HCEC 1CT (cell line): Measurements from ENCODE around the gene MEA1.
"Not testable (repeated sequence)": the region's sequence is repeated elsewhere in the genome, so short reads cannot be mapped to it uniquely, and the experiment has no call there.

Source experiments
- DNase-seq: peaks from one replicate; pipeline ENCODE4 v3.0.0-alpha.2; 2017

MEA1 gene

GRCh38 chr6:43013843-43014433 lies at the start of gene MEA1, which contains the start of gene KLHDC3:
MEA1 (minus strand) TSS chr6:43013946; CDS start chr6:43013813, 133 bp downstream.
KLHDC3 (plus strand) TSS chr6:43014249; CDS start chr6:43017193, 2,944 bp downstream.
- peak; percentile 99 for DNase-seq

- DNase-seq: no peak
These were observed 49.1 kb upstream of the MEA1 start for GRCh38 chr6:43062818-43063217.

DNA sequence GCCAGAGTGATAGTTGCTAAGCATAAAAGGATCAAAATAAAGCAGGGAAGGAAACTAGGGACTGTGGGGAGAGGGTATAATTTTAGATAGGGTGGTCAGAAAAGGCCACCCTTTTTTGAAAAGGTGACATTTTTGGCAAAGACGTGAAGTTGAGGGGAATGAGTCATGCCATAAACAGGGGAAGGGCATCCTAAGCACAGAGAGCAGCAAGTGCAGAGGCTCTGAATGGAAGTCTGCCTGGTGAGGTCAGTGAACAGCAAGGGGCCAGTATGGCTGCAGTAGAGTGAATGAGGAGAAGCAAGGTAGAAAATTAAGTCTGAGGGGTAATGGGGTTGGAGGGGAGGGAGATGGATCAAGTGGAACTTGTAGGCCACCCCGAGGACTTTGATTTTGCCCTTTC lies 48.1 kb upstream of the MEA1 start:
- DNase-seq: no peak

- no peak for DNase-seq
These were observed 47.2 kb upstream of the MEA1 start for GRCh38 chr6:43060755-43061633.

GRCh38 chr6:43060034-43060754 lies 46.4 kb upstream of the MEA1 start:
- no peak for DNase-seq

DNA sequence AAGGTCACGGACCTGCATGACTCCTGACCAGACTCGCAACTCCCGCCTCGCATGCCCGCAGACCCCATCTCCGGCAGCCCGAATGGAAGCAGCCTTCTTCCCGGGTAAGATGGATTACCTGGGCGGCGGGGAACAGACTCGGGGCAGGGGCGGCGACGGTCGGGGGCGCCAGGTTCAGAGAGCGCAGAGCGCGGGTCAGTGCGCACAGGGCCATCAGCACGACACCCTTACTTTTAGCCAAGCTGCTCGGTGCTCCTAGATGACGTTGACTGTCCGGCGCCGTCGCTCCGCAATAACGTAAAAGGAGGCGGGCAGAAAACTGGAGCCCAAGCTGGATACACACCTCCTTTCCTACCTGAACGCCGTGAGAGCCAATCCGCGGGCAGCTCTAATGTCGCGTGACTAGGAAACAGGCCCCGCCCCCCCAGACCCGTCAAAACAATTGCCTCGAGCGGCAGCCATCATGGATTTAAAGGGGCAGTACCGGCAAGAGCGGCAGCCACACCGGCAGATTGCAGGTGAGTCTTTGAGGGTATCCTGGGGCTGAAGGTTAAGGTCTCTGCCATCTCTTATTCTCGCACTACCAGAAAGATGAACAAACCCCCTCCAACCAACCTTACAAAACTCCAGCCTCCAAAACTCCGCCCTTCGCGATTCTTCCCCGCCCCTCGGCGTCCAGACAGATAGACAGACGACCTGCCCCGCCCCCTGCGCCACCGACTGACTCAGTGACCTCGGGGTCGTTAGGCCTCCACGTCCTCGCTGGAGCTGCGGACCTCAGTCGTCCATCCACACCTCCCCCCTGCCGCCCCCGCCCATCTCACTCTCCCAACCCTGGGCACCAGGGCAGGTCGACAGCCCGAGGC lies 45.7 kb upstream of the MEA1 start, which contains the start of the genes KLC4 and MRPL2:
Gene KLC4, plus strand, starts transcription at position 464 of the 866 bp plus-strand sequence. CDS start 1,705 bp downstream, outside the sequence.
Gene MRPL2, minus strand, starts transcription at position 267 of the 866 bp plus-strand sequence. Its CDS starts 53 bp downstream, at position 214.
- peak; percentile 99 for DNase-seq

GRCh38 chr6:43058531-43058930 lies 44.8 kb upstream of the MEA1 start:
- DNase-seq: no peak

- no peak for DNase-seq
These were observed 42.2 kb upstream of the MEA1 start for GRCh38 chr6:43055966-43056365.

GRCh38 chr6:43054206-43054943 lies 40.6 kb upstream of the MEA1 start:
- no peak for DNase-seq

DNA sequence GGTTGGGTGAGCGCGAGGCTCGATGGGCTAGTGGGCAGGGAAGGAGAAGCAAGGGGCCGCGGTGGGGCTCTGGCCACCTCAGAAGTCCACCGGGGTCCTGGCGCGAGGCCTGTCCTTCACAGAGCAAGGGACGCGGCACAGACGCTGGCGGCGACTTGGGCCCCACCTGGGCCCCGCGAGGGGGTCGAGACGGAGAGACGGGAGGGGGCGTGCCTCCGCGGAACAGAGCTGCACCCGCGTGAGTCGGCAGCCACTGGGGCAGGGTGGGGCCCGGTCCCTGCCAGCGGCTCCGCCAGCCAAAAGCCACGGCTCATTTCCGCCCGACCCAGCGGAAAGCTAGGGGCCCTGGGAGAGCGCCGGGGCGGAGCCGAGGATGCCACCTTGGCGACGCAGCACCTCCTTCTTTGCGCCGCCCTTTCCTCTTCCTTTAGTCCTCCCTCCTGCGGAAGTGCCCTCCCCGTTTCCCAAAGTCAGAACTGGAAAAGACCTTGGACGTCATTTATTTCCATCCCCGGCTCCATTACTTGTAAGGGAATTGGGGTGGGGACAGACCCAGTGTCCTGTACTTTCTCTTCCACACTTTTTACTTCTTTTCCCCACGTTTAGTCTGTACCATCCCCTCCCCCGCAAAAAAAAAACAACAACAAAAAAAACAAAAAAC lies 39.9 kb upstream of the MEA1 start, which contains the start of gene CUL7:
Gene CUL7, minus strand, starts transcription at position 307 of the 661 bp plus-strand sequence. CDS start 1,063 bp downstream, outside the sequence.
- DNase-seq: peak; percentile 96

GRCh38 chr6:43052842-43053544 lies 39.2 kb upstream of the MEA1 start:
- DNase-seq: no peak

DNA sequence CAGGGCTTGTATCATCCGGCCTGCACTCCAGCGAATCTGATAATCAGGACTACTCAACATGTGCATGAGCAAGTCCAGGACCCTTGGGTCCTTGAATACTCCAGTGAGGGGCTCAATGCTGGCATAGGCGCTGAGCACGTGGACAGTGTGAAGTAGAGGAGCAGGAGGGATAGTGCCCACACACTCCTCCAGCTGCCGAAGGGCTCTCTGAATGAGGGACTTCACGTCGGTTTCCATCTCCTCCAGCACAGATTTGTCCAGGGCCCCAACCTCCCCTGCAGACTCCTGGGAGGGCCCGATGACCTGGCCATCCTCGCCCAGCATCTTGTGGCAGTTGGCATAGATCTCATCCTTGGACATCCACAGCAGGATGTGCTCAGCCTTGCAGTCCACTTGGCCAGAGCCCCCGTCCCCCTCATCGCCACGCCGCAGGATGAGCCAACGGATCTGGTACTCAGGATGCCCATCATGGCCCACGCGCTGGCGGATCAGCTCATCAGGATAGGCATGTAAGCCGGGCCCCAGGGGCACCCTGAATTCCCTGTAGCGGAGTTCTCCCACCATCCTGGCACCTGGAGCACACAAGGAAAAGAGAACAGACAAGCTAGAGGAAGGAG lies 38.6 kb upstream of the MEA1 start:
- no peak for DNase-seq

- no peak for DNase-seq
These were observed 37.2 kb upstream of the MEA1 start for GRCh38 chr6:43050981-43051380.

DNA sequence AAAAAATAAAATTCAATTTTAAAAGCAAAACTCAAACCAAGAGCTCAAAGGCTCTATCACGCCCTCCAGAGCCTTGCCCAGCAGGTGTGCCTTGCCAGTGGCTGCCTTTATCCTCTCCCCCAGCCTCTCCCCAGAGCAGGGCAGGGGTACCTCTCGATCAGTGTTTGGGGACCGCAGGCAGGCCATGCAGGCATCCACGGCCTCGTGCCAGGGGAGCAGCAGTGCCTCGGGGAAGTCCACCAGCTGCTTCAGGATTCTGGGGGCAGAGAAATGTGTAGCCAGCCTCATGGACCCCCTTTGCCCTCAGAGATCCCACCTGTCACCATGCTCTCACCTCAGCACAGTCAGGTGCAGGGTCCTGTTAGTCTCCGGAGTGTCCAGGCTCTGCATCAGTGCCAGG lies 34.3 kb upstream of the MEA1 start:
- no peak for DNase-seq

GRCh38 chr6:43045371-43045930 lies 31.7 kb upstream of the MEA1 start:
- DNase-seq: no peak

GRCh38 chr6:43043310-43043709 lies 29.6 kb upstream of the MEA1 start:
- no peak for DNase-seq

- not testable (repeated sequence) for DNase-seq
These were observed 27.7 kb upstream of the MEA1 start for GRCh38 chr6:43041475-43041874.

DNA sequence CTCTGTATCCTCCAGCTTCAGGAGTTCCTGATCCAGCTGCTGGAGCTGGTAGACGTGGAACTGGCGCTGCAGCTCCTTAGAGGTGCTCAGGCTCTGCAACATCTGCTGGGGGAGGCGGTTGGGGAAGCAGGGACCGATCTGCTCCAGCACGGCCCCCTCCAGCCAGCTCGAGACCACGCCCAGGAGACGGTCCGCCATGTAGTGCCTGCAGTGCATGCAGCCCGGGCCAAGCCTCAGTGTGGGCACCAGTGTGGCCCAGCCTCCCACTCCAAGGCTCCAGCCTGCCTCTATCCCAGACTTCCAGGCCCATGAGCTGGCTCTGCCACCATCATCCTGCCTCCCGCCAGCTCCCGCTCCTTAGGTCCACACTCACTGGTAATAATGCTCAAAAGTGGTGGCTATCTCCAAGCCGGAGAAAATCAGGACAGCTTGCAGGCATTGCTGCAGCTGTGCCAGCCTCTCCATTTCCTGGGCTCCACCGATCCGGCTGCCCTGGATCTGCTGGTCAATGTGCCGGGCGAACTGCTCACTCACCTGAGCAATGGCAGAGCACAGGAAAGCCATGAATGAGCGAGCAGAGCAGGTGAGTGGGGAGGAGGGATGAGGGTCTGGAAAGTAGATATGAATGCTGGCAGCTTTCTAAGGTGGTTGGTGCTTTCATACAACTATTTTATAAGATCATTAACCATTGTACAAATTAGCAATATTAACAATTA lies 27.0 kb upstream of the MEA1 start:
- no peak for DNase-seq

GRCh38 chr6:43038727-43039126 lies 25.0 kb upstream of the MEA1 start:
- no peak for DNase-seq
